GM23338 (cell line): ENCODE data around the gene PECR.

ENCODE experiments used
- CREB1 ChIP-seq: fragments of 250-450 bp; sonication (Bioruptor Pico); IDR thresholded peaks from 2 replicates; pipeline ENCODE4 v1.5.0; 2020; ENCODE audit warnings: low read depth, mild to moderate bottlenecking, moderate library complexity
- EZH2 ChIP-seq: fragments of 200-600 bp; sonication (generic); IDR thresholded peaks from one replicate; pipeline ENCODE4 v1.8.0; 2017; ENCODE audit warnings: antibody characterized with exemption, mild to moderate bottlenecking, low read depth; ENCODE audit not compliant: unreplicated experiment
- EZH2phosphoT487 ChIP-seq: fragments of 200-600 bp; sonication (generic); IDR thresholded peaks from one replicate; pipeline ENCODE4 v1.8.1; 2018; ENCODE audit warnings: antibody characterized with exemption; ENCODE audit not compliant: unreplicated experiment
- POLR2AphosphoS5 ChIP-seq: IDR thresholded peaks from 2 replicates; pipeline ENCODE4 v1.6.1; 2016; ENCODE audit warnings: antibody characterized with exemption, low read depth
- STAT1 ChIP-seq: IDR thresholded peaks from one replicate; pipeline ENCODE4 v1.6.1; 2016; ENCODE audit warnings: antibody characterized with exemption; ENCODE audit not compliant: unreplicated experiment
- ZNF114 ChIP-seq: fragments of 250-450 bp; sonication (Bioruptor Pico); IDR thresholded peaks from 2 replicates; pipeline ENCODE4 v1.5.0; 2020; ENCODE audit warnings: mild to moderate bottlenecking, moderate library complexity
- TF ChIP-seq, protein P1 (sequence below), 2 experiments: fragments of 200-600 bp in 1 of 2; sonication (generic) in 1 of 2; conservative IDR thresholded peaks; 2 replicates each; pipeline versions ENCODE4 v1.5.1 to v1.6.1; 2016 to 2017; ENCODE audit warnings: antibody characterized with exemption in 2 of 2, low read depth in 2 of 2, mild to moderate bottlenecking in 2 of 2, moderate library complexity in 1 of 2
- TF ChIP-seq, protein P2 (sequence below): IDR thresholded peaks from 2 replicates; pipeline ENCODE4 v1.6.1; 2016; ENCODE audit warnings: antibody characterized with exemption
- TF ChIP-seq, protein P3 (sequence below): IDR thresholded peaks from one replicate; pipeline ENCODE4 v1.6.1; 2018; ENCODE audit warnings: antibody characterized with exemption; ENCODE audit not compliant: unreplicated experiment

DNA sequence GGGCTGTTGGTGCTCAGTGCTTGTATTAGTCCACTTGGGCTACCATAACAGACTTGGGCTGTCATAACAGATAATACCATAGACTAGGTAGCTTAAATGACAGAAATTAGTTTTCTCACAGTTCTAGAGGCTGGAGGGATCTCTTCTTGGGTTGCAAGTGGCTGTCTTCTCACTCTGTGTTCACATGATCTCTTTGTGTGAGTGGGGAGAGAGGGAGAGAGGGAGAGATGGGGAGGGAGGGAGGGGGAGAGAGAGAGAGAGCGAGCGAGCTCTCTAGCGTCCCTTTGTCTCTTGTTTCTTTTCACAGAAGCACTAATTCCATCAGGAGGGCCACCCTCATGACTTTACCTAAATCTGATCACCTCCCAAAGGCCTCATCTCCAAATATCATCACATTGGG lies 23.1 kb upstream of the PECR start:
- TF ChIP-seq POLR2AphosphoS5 (no peak), CREB1 (CRISPR knock-in tag) (no peak), STAT1 (no peak), EZH2 (no peak), EZH2phosphoT487 (no peak), ZNF114 (CRISPR knock-in tag) (no peak)
- TF ChIP-seq, protein P1, sequence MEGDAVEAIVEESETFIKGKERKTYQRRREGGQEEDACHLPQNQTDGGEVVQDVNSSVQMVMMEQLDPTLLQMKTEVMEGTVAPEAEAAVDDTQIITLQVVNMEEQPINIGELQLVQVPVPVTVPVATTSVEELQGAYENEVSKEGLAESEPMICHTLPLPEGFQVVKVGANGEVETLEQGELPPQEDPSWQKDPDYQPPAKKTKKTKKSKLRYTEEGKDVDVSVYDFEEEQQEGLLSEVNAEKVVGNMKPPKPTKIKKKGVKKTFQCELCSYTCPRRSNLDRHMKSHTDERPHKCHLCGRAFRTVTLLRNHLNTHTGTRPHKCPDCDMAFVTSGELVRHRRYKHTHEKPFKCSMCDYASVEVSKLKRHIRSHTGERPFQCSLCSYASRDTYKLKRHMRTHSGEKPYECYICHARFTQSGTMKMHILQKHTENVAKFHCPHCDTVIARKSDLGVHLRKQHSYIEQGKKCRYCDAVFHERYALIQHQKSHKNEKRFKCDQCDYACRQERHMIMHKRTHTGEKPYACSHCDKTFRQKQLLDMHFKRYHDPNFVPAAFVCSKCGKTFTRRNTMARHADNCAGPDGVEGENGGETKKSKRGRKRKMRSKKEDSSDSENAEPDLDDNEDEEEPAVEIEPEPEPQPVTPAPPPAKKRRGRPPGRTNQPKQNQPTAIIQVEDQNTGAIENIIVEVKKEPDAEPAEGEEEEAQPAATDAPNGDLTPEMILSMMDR (conservative IDR thresholded peaks at IDR 0.05; ENCODE audit: low read depth in 2 of 2) = no peak
- TF ChIP-seq, protein P2, sequence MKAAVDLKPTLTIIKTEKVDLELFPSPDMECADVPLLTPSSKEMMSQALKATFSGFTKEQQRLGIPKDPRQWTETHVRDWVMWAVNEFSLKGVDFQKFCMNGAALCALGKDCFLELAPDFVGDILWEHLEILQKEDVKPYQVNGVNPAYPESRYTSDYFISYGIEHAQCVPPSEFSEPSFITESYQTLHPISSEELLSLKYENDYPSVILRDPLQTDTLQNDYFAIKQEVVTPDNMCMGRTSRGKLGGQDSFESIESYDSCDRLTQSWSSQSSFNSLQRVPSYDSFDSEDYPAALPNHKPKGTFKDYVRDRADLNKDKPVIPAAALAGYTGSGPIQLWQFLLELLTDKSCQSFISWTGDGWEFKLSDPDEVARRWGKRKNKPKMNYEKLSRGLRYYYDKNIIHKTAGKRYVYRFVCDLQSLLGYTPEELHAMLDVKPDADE = no peak
- TF ChIP-seq, protein P3, sequence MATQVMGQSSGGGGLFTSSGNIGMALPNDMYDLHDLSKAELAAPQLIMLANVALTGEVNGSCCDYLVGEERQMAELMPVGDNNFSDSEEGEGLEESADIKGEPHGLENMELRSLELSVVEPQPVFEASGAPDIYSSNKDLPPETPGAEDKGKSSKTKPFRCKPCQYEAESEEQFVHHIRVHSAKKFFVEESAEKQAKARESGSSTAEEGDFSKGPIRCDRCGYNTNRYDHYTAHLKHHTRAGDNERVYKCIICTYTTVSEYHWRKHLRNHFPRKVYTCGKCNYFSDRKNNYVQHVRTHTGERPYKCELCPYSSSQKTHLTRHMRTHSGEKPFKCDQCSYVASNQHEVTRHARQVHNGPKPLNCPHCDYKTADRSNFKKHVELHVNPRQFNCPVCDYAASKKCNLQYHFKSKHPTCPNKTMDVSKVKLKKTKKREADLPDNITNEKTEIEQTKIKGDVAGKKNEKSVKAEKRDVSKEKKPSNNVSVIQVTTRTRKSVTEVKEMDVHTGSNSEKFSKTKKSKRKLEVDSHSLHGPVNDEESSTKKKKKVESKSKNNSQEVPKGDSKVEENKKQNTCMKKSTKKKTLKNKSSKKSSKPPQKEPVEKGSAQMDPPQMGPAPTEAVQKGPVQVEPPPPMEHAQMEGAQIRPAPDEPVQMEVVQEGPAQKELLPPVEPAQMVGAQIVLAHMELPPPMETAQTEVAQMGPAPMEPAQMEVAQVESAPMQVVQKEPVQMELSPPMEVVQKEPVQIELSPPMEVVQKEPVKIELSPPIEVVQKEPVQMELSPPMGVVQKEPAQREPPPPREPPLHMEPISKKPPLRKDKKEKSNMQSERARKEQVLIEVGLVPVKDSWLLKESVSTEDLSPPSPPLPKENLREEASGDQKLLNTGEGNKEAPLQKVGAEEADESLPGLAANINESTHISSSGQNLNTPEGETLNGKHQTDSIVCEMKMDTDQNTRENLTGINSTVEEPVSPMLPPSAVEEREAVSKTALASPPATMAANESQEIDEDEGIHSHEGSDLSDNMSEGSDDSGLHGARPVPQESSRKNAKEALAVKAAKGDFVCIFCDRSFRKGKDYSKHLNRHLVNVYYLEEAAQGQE = no peak
